NT2/D1 (cell line): ENCODE measurements around the gene MAML2.

ENCODE experiments used
- YY1 ChIP-seq: IDR thresholded peaks from 2 replicates; pipeline ENCODE4 v1.6.1; 2011; ENCODE audit not compliant: insufficient read length, insufficient read depth
- ZNF274 ChIP-seq: IDR thresholded peaks from 2 replicates; pipeline ENCODE4 v1.6.1; 2011; ENCODE audit warnings: mild to moderate bottlenecking, low read depth, low read length

DNA sequence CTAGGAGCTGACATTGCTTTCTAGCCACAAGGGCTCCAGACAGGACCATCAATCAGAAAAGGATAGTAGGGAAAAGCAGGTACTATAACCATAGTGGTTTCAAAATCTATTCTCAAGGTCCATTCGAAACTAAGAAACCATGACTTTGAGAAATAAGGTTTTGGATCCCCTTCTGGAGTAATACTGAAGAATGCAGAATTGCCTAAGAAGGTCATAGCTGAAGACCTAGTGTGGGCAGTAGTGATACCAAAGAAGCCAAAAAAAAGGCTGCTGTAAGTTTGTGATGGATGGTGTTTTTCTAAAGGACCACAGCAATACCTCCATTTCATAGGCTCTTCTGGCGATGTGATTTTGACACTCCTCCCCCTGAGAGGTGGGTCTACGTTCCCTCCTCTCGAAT is 163.1 kb downstream of the MAML2 start:
- TF ChIP-seq ZNF274 (no peak), YY1 (no peak)
